HEK293 (cell line): ENCODE results near the gene RNF43.

Experiments
- CTCF ChIP-seq: fragments of 450-650 bp; formaldehyde crosslinking; IDR thresholded peaks from 2 replicates; pipeline ENCODE4 v1.5.1; 2016; ENCODE audit warnings: missing biosample characterization, missing genetic modification characterization
- PRDM4 ChIP-seq: fragments of 450-650 bp; formaldehyde crosslinking; IDR thresholded peaks from 2 replicates; pipeline ENCODE4 v1.5.1; 2017; ENCODE audit warnings: missing biosample characterization, missing genetic modification characterization
- PRDM6 ChIP-seq: fragments of 450-650 bp; formaldehyde crosslinking; IDR thresholded peaks from 2 replicates; pipeline ENCODE4 v1.5.1; 2017; ENCODE audit warnings: missing biosample characterization, missing genetic modification characterization
- RBAK ChIP-seq: fragments of 450-650 bp; formaldehyde crosslinking; IDR thresholded peaks from 2 replicates; pipeline ENCODE4 v1.5.1; 2016; ENCODE audit warnings: missing biosample characterization, missing genetic modification characterization
- SCRT2 ChIP-seq: fragments of 450-650 bp; formaldehyde crosslinking; IDR thresholded peaks from 2 replicates; pipeline ENCODE4 v1.5.1; 2016; ENCODE audit warnings: missing biosample characterization, missing genetic modification characterization
- YY1 ChIP-seq: fragments of 450-650 bp; formaldehyde crosslinking; IDR thresholded peaks from 2 replicates; pipeline ENCODE4 v1.5.1; 2018; ENCODE audit warnings: missing biosample characterization, missing genetic modification characterization
- ZBTB17 ChIP-seq: fragments of 450-650 bp; formaldehyde crosslinking; IDR thresholded peaks from 2 replicates; pipeline ENCODE4 v1.5.1; 2016; ENCODE audit warnings: missing biosample characterization, missing genetic modification characterization
- ZBTB8A ChIP-seq: fragments of 450-650 bp; formaldehyde crosslinking; IDR thresholded peaks from 2 replicates; pipeline ENCODE4 v1.5.1; 2016; ENCODE audit warnings: missing biosample characterization, missing genetic modification characterization
- ZNF157 ChIP-seq: fragments of 450-650 bp; formaldehyde crosslinking; IDR thresholded peaks from 2 replicates; pipeline ENCODE4 v1.5.1; 2016; ENCODE audit warnings: missing biosample characterization, missing genetic modification characterization
- ZNF292 ChIP-seq: fragments of 450-650 bp; formaldehyde crosslinking; IDR thresholded peaks from 2 replicates; pipeline ENCODE4 v1.5.1; 2016; ENCODE audit warnings: low read depth, missing biosample characterization, missing genetic modification characterization, borderline replicate concordance
- ZNF571 ChIP-seq: fragments of 450-650 bp; formaldehyde crosslinking; IDR thresholded peaks from 2 replicates; pipeline ENCODE4 v1.5.0; 2017; ENCODE audit warnings: missing biosample characterization, missing genetic modification characterization
- ZNF610 ChIP-seq: fragments of 450-650 bp; formaldehyde crosslinking; IDR thresholded peaks from 2 replicates; pipeline ENCODE4 v1.5.1; 2016; ENCODE audit warnings: missing biosample characterization, missing genetic modification characterization, borderline replicate concordance
- ZNF624 ChIP-seq: fragments of 450-650 bp; formaldehyde crosslinking; IDR thresholded peaks from 2 replicates; pipeline ENCODE4 v1.5.1; 2017; ENCODE audit warnings: missing biosample characterization, missing genetic modification characterization
- ZNF76 ChIP-seq: fragments of 450-650 bp; formaldehyde crosslinking; IDR thresholded peaks from 2 replicates; pipeline ENCODE4; 2016; ENCODE audit warnings: low read depth, missing biosample characterization, missing genetic modification characterization, borderline replicate concordance

GRCh38 chr17:58383892-58384462 lies 33.4 kb downstream of the RNF43 start:
- TF ChIP-seq CTCF (tag by site-specific recombination) (no peak), SCRT2 (tag by site-specific recombination) (no peak), PRDM6 (tag by site-specific recombination) (no peak), YY1 (tag by site-specific recombination) (no peak), ZNF624 (tag by site-specific recombination) (no peak), PRDM4 (no peak), ZBTB8A (no peak), ZNF610 (tag by site-specific recombination) (no peak), ZBTB17 (tag by site-specific recombination) (no peak), ZNF292 (tag by site-specific recombination) (no peak), ZNF76 (no peak), ZNF571 (tag by site-specific recombination) (no peak), RBAK (tag by site-specific recombination) (no peak), ZNF157 (tag by site-specific recombination) (no peak)
